ENCODE results near the gene FAM117B.

The FAM117B gene

DNA sequence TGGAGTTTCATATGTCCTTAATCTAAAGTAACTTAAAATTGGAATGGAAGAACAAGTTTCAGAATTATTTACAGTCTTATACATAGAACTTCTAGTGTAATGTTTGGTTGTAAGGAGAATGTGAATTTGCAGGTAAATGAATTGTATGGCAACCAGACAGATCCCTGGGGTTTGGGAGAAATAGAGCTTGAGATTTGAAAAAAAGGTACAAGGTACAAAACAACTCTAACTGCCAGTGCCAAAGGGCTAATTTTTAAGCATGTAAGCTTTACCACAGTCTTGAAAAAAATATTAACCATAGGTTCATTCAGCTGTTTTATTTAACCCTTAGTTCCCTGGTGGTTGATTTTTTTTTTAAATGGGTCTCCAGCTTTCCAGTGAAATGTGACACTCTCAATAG lies 133.5 kb downstream of the FAM117B start:
- Histone ChIP-seq H3K9me3 (ENCODE audit: insufficient read depth, low read length) (no peaks in the 10 kb centered on the region), H3K4me3 (ENCODE audit: insufficient read length, low read depth) (no peak overlapping the region), H3K27me3 (ENCODE audit: insufficient read depth, insufficient read length) (no peaks in the 10 kb centered on the region), H3K4me1 (ENCODE audit: insufficient read depth, insufficient read length) (no peaks in the 10 kb centered on the region), H3K9ac (ENCODE audit: insufficient read length, low read depth) (no peak overlapping the region), H3K36me3 (ENCODE audit: insufficient read depth, insufficient read length, low read length) (no peaks in the 10 kb centered on the region)
- DNase-seq (ENCODE audit: low read depth, low spot score): no peak
- TF ChIP-seq YY1 (IDR thresholded peaks at IDR 0.05; ENCODE audit: insufficient read depth, insufficient read length) (no peak), SUZ12 (IDR thresholded peaks at IDR 0.05; ENCODE audit: extremely low read depth, insufficient read depth, insufficient read length) (no peak), ZNF274 (IDR thresholded peaks at IDR 0.05; ENCODE audit: low read depth, low read length) (no peak)

DNA sequence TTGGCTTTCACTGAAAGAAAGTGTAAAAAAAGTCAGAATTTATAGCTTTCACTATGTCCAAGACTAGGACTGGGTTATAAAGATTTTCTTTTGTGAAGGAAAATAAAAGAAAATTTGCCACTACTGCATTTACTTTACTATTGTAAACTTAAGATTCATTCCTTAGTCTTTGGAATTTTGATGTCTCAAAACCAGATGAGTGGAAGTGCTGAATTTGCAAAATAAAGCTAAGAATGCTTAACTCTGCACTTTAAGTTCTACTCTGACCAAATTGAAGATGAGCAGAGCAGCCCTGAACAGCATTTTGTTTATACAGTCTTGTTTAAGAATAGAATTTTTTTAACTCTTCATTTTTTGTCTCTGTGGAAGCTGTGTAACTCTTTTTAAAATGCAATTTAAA lies 134.4 kb downstream of the FAM117B start:
- Histone ChIP-seq H3K4me3 (ENCODE audit: insufficient read length, low read depth) (no peak overlapping the region), H3K9ac (ENCODE audit: insufficient read length, low read depth) (no peak overlapping the region), H3K27me3 (ENCODE audit: insufficient read depth, insufficient read length) (no peaks in the 10 kb centered on the region), H3K4me1 (ENCODE audit: insufficient read depth, insufficient read length) (no peaks in the 10 kb centered on the region), H3K36me3 (ENCODE audit: insufficient read depth, insufficient read length, low read length) (no peaks in the 10 kb centered on the region), H3K9me3 (ENCODE audit: insufficient read depth, low read length) (no peaks in the 10 kb centered on the region)
- no peak for TF ChIP-seq ZNF274 (IDR thresholded peaks at IDR 0.05; ENCODE audit: low read depth, low read length)
- no peak for TF ChIP-seq YY1 (IDR thresholded peaks at IDR 0.05; ENCODE audit: insufficient read depth, insufficient read length)
- TF ChIP-seq SUZ12 (IDR thresholded peaks at IDR 0.05; ENCODE audit: extremely low read depth, insufficient read depth, insufficient read length): no peak
- no peak for DNase-seq (ENCODE audit: low read depth, low spot score)

DNA sequence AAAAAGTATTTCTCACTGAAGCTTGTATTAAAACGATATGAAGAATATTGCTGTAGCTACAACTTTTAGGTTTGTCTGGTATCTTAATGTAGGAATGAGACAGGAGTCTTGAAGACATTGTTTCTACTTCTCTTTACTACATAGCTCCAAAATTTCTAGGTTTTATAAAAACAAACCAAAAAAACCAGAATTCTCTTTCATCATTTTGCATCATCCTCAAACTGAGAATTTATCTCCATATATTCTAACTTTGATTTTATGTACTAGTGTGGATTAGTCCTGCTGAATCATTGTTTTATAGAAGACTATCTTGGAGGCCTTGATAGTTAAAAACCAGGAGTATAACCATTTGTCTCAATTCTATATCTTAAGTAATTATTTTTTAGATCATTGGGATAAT lies 136.6 kb downstream of the FAM117B start:
- H3K4me3 ChIP-seq (ENCODE audit: insufficient read length, low read depth): no peak overlapping the region
- H3K9ac ChIP-seq (ENCODE audit: insufficient read length, low read depth): no peak overlapping the region
- H3K9me3 ChIP-seq (ENCODE audit: insufficient read depth, low read length): no peaks in the 10 kb centered on the region
- H3K4me1 ChIP-seq (ENCODE audit: insufficient read depth, insufficient read length): no peaks in the 10 kb centered on the region
- no peaks in the 10 kb centered on the region for H3K27me3 ChIP-seq (ENCODE audit: insufficient read depth, insufficient read length)
- no peak for DNase-seq (ENCODE audit: low read depth, low spot score)
- TF ChIP-seq YY1 (IDR thresholded peaks at IDR 0.05; ENCODE audit: insufficient read depth, insufficient read length) (no peak), ZNF274 (IDR thresholded peaks at IDR 0.05; ENCODE audit: low read depth, low read length) (no peak), SUZ12 (IDR thresholded peaks at IDR 0.05; ENCODE audit: extremely low read depth, insufficient read depth, insufficient read length) (no peak)
- no peaks in the 10 kb centered on the region for H3K36me3 ChIP-seq (ENCODE audit: insufficient read depth, insufficient read length, low read length)

DNA sequence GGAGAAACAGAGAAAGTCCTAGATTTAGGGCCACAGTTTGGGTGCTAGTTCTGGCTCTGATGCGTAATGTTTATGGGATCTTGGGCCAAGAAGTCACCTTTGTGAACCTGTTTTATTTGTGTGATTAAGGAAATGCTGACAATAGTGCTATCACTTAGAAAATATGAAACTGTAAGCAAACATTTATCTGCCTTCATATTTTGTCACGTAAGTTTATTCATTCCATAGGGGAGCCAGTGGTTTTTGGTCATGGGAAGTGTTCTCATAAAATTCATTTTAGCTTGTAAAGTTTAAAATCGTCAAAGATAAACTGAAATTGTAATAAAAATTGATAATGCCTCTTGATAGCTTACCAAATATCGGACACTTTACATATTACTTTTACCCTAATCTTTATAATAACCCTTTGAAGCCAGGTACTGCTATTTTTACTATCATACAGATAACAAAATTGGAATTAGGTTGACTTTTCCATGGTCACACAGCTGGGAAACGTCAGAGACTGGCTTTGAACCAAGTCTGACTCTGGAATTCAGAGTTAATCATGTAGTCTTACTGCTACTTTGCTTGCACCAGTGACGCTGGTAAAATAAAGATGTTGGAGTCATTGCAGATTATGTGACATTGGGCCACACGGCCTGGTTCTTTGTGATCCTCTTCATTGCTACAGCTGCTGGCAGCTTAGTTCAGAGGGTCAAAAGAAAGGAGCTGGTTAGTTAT lies 137.1 kb downstream of the FAM117B start:
- no peak for DNase-seq (ENCODE audit: low read depth, low spot score)
- no peaks in the 10 kb centered on the region for H3K27me3 ChIP-seq (ENCODE audit: insufficient read depth, insufficient read length)
- H3K9ac ChIP-seq (ENCODE audit: insufficient read length, low read depth): no peak overlapping the region
- H3K36me3 ChIP-seq (ENCODE audit: insufficient read depth, insufficient read length, low read length): no peaks in the 10 kb centered on the region
- no peak for TF ChIP-seq SUZ12 (IDR thresholded peaks at IDR 0.05; ENCODE audit: extremely low read depth, insufficient read depth, insufficient read length)
- no peak for TF ChIP-seq YY1 (IDR thresholded peaks at IDR 0.05; ENCODE audit: insufficient read depth, insufficient read length)
- TF ChIP-seq ZNF274 (IDR thresholded peaks at IDR 0.05; ENCODE audit: low read depth, low read length): no peak
- no peaks in the 10 kb centered on the region for H3K4me1 ChIP-seq (ENCODE audit: insufficient read depth, insufficient read length)
- H3K4me3 ChIP-seq (ENCODE audit: insufficient read length, low read depth): no peak overlapping the region
- H3K9me3 ChIP-seq (ENCODE audit: insufficient read depth, low read length): no peaks in the 10 kb centered on the region

DNA sequence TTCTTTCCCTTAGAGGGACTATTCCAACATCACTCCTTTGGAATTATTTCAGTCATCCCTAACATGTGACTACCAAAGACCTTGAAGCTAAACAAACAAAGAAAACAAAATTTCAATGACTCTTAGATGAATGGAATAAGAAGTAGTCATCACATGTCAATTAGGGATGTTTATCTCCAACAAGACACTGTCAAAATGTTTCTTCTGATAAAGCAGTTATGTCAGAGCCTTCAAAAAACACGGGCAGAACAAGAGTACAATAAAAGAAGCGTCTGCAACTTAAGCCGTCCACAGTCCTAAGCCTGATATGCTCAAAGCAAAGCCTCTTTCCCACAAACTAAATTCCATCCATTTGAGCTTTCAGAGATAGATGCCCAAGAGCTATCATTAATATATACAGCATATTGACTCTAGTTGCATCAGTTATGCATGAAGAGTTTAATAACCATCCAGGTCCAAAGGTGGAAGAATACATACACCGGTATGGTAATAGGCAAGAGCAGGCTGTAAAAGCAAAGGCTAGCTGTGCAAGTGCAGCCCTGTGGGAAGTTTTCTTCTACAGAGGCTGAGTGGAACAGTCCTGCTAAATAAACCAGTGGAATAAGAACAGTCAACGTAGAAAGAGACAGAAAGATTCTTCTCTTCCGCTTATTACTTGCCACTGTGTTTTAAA lies 138.7 kb downstream of the FAM117B start:
- Histone ChIP-seq H3K27me3 (ENCODE audit: insufficient read depth, insufficient read length) (no peaks in the 10 kb centered on the region), H3K36me3 (ENCODE audit: insufficient read depth, insufficient read length, low read length) (no peaks in the 10 kb centered on the region), H3K9me3 (ENCODE audit: insufficient read depth, low read length) (no peaks in the 10 kb centered on the region), H3K9ac (ENCODE audit: insufficient read length, low read depth) (no peak overlapping the region), H3K4me3 (ENCODE audit: insufficient read length, low read depth) (no peak overlapping the region), H3K4me1 (ENCODE audit: insufficient read depth, insufficient read length) (no peaks in the 10 kb centered on the region)
- DNase-seq (ENCODE audit: low read depth, low spot score): no peak
- TF ChIP-seq YY1 (IDR thresholded peaks at IDR 0.05; ENCODE audit: insufficient read depth, insufficient read length): no peak

DNA sequence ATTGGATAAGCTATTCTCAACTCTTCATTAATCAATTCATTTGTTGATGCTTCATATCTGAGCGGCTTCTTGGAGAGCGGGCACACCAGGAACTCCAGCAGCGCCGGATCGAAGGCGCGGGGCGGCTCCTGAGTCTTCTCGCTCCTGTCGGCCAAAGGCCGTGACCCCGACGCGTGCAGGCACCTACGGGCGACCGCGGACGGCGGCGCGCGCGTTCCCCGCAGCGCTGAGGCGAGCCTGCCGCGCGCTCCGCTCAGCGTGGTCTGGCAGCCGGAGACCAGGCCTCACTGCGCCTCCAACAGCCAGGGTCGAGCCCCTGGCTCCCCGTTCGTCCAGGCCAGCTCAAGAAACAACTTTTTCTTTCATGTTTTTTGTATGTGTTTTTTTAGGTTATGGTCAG lies 139.3 kb downstream of the FAM117B start:
- no peak for DNase-seq (ENCODE audit: low read depth, low spot score)
- H3K4me1 ChIP-seq (ENCODE audit: insufficient read depth, insufficient read length): no peaks in the 10 kb centered on the region
- no peak overlapping the region for H3K4me3 ChIP-seq (ENCODE audit: insufficient read length, low read depth)
- H3K9ac ChIP-seq (ENCODE audit: insufficient read length, low read depth): no peak overlapping the region
- no peaks in the 10 kb centered on the region for H3K36me3 ChIP-seq (ENCODE audit: insufficient read depth, insufficient read length, low read length)
- no peaks in the 10 kb centered on the region for H3K9me3 ChIP-seq (ENCODE audit: insufficient read depth, low read length)
- no peaks in the 10 kb centered on the region for H3K27me3 ChIP-seq (ENCODE audit: insufficient read depth, insufficient read length)
- TF ChIP-seq YY1 (IDR thresholded peaks at IDR 0.05; ENCODE audit: insufficient read depth, insufficient read length) (no peak), SUZ12 (IDR thresholded peaks at IDR 0.05; ENCODE audit: extremely low read depth, insufficient read depth, insufficient read length) (no peak), ZNF274 (IDR thresholded peaks at IDR 0.05; ENCODE audit: low read depth, low read length) (no peak)

DNA sequence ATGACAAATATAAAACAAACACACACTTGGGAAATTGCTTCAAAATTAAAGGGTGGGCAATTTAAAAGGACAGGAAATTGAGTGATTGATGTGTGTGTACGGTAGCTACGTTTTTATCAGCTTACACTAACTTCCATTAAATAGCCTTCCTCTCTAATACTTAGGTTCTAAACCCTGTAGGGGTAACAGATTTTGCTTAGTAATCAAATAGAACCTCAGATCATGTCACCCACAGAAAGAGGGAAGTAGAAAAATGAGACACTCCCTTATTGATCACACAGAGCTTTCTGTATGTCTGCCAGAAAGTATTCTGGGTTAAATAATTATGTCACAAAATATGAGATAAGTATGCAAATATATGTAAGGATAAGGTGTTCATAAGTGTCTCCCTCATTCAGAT lies 143.4 kb downstream of the FAM117B start:
- no peaks in the 10 kb centered on the region for H3K36me3 ChIP-seq (ENCODE audit: insufficient read depth, insufficient read length, low read length)
- no peaks in the 10 kb centered on the region for H3K27me3 ChIP-seq (ENCODE audit: insufficient read depth, insufficient read length)

More for the DNA sequence above, 143.4 kb downstream of the FAM117B start:
- Histone ChIP-seq H3K9ac (ENCODE audit: insufficient read length, low read depth) (no peak overlapping the region), H3K4me1 (ENCODE audit: insufficient read depth, insufficient read length) (no peaks in the 10 kb centered on the region), H3K4me3 (ENCODE audit: insufficient read length, low read depth) (no peak overlapping the region), H3K9me3 (ENCODE audit: insufficient read depth, low read length) (no peaks in the 10 kb centered on the region)
- TF ChIP-seq ZNF274 (IDR thresholded peaks at IDR 0.05; ENCODE audit: low read depth, low read length) (no peak), SUZ12 (IDR thresholded peaks at IDR 0.05; ENCODE audit: extremely low read depth, insufficient read depth, insufficient read length) (no peak)
- DNase-seq (ENCODE audit: low read depth, low spot score): no peak

All from NT2/D1 (cell line).